ENCODE data around the gene DNM1. TPM values are rescaled to one million over a fixed set of nuclear protein-coding genes. Genes with fewer than 3 reads are reported as not detected.
A peak's percentile ranks its signal among the peaks of the same experiment; 100 is the strongest.

The DNM1 gene
- total RNA-seq, 1 experiment from 2014 or later = 3.9 TPM

- peaks cover 2% of the 10 kb centered on the region; the same call in 1 of the 2 replicates for H3K36me3 ChIP-seq (ENCODE audit: control insufficient read depth, insufficient read depth, low read length)
- peak within 1 kb of the TSS; percentile 98 for H3K4me3 Mint-ChIP-seq (ENCODE audit: unreplicated experiment)
- TF ChIP-seq CTCF (IDR thresholded peaks at IDR 0.05; ENCODE audit: insufficient read depth in 1 of 2, low read depth in 1 of 2, low read length in 1 of 2, severe bottlenecking in 1 of 2, unreplicated experiment in 1 of 2) = no peak
- H3K4me3 ChIP-seq (ENCODE audit: low read depth, low read length) = peak within 1 kb of the TSS; percentile 88
- BruUV-seq (replicated peaks) = no TSS peak
- peaks cover 28% of the 10 kb centered on the region for H3K4me1 Mint-ChIP-seq (ENCODE audit: low read depth, unreplicated experiment)
- no peaks in the 10 kb centered on the region for H3K27me3 ChIP-seq (replicated peaks; ENCODE audit: control insufficient read depth, insufficient read depth, low read length)
- ChIA-PET POLR2A (interaction anchor here (0.6 to 1.6 kb wide), 12 partner anchors 10 to 277 kb away, joined by 3 to 15 read pairs (median 4); partner anchors contain the start of genes CERCAM, SPTAN1 and URM1), CTCF (interaction anchor here (0.6 to 1.5 kb wide), 10 partner anchors 17 to 89 kb away, joined by 3 to 10 read pairs (median 6); no protein-coding TSS in a partner anchor)
- H3K9me3 Mint-ChIP-seq (ENCODE audit: unreplicated experiment) = no peaks in the 10 kb centered on the region
- DNase-seq = peak; percentile 56 to 64
- peaks cover 2% of the 10 kb centered on the region for H3K27me3 Mint-ChIP-seq (ENCODE audit: insufficient read depth, unreplicated experiment)
- peaks cover 5% of the 10 kb centered on the region for H3K4me1 ChIP-seq
- H3K9me3 ChIP-seq = no peaks in the 10 kb centered on the region
- H3K36me3 Mint-ChIP-seq (ENCODE audit: insufficient read depth, unreplicated experiment) = peaks cover 63% of the 10 kb centered on the region
- intact Hi-C loops (cut with micrococcal nuclease; ENCODE audit: unreplicated experiment) = loop anchor here (1.0 kb wide), 3 partner anchors 25 to 64 kb away; no protein-coding TSS in a partner anchor
- H3K27ac Mint-ChIP-seq (ENCODE audit: unreplicated experiment) = peak within 1 kb of the TSS; percentile 97
These were observed 72.2 kb downstream of the DNM1 start, which contains the start of gene GOLGA2 for GRCh38 chr9:128275198-128276007. TSS of gene GOLGA2 (minus strand) at chr9:128276007. CDS start at chr9:128275976, 31 bp downstream.

- Mint-ChIP-seq H3K9me3 (ENCODE audit: unreplicated experiment) (no peaks in the 10 kb centered on the region), H3K4me3 (ENCODE audit: unreplicated experiment) (peak within 1 kb of the TSS; percentile 98), H3K36me3 (ENCODE audit: insufficient read depth, unreplicated experiment) (peaks cover 61% of the 10 kb centered on the region), H3K4me1 (ENCODE audit: low read depth, unreplicated experiment) (peaks cover 30% of the 10 kb centered on the region), H3K27me3 (ENCODE audit: insufficient read depth, unreplicated experiment) (peaks cover 2% of the 10 kb centered on the region), H3K27ac (ENCODE audit: unreplicated experiment) (peak within 1 kb of the TSS; percentile 97)
- ChIA-PET POLR2A (interaction anchor here (0.5 to 1.6 kb wide), 13 partner anchors 9 to 276 kb away, joined by 3 to 15 read pairs (median 4); partner anchors contain the start of genes CERCAM, SPTAN1 and URM1), CTCF (interaction anchor here (0.6 to 1.5 kb wide), 11 partner anchors 16 to 116 kb away, joined by 3 to 10 read pairs (median 5); no protein-coding TSS in a partner anchor)
- TF ChIP-seq CTCF (IDR thresholded peaks at IDR 0.05; ENCODE audit: insufficient read depth in 1 of 2, low read depth in 1 of 2, low read length in 1 of 2, severe bottlenecking in 1 of 2, unreplicated experiment in 1 of 2) = no peak
- intact Hi-C loops (cut with micrococcal nuclease; ENCODE audit: unreplicated experiment) = loop anchor here (1.0 kb wide), 3 partner anchors 26 to 63 kb away; no protein-coding TSS in a partner anchor
- Histone ChIP-seq H3K4me3 (ENCODE audit: low read depth, low read length) (peak within 1 kb of the TSS; percentile 88), H3K36me3 (ENCODE audit: control insufficient read depth, insufficient read depth, low read length) (peaks cover under 1% of the 10 kb centered on the region; the same call in 1 of the 2 replicates), H3K4me1 (peaks cover 5% of the 10 kb centered on the region), H3K27me3 (replicated peaks; ENCODE audit: control insufficient read depth, insufficient read depth, low read length) (no peaks in the 10 kb centered on the region), H3K9me3 (no peaks in the 10 kb centered on the region)
- DNase-seq = peak; percentile 99 to 100
- BruUV-seq (replicated peaks) = no TSS peak
These were observed 72.9 kb downstream of the DNM1 start, which contains the start of gene SWI5 for GRCh38 chr9:128276008-128276573. TSS of gene SWI5 (plus strand) at chr9:128276276.

Measured in Caco-2 (cell line).